Epidermal melanocyte (primary cell): ENCODE results near the gene RASSF4.
"Not testable (repeated sequence)": the region's sequence is repeated elsewhere in the genome, so short reads cannot be mapped to it uniquely, and the experiment has no call there.

Source experiments
- DNase-seq: peaks from one replicate; pipeline ENCODE4 v3.0.0; 2011; ENCODE audit warnings: low spot score; ENCODE audit not compliant: insufficient read length

RASSF4 gene

DNA sequence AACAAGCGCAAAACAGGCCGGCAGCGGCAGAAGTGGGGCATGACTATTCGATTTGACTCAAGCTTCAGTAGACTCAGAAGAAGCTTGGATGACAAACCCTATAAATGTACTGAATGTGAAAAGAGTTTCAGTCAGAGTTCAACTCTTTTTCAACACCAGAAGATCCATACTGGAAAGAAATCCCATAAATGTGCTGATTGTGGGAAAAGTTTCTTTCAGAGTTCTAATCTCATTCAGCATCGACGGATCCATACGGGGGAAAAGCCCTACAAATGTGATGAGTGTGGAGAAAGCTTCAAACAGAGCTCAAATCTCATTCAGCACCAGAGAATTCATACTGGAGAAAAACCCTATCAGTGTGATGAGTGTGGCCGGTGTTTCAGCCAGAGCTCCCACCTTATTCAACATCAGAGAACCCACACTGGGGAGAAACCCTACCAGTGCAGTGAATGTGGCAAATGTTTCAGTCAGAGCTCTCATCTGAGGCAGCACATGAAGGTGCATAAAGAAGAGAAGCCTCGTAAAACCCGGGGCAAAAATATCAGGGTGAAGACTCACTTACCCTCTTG is 43.9 kb downstream of the RASSF4 start:
- no peak for DNase-seq

DNA sequence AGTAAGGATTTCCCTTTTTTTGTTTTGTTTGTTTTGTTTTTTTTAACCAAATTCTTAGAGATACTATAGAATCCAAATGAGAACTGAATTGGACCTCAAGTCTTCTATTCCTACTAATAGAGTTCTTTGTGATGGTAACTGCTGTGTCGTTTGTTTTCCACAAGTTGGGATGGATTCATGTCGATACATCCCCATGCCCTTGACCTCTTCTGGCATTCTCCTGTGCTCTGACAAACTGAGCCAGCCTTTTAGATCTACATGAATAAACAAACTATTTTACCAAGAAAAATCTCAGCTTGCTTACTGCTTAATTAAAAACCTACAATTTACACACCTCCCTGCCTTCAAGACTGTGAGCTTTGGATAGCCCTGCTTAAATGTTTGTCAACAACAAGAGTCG is 45.1 kb downstream of the RASSF4 start:
- no peak for DNase-seq

DNA sequence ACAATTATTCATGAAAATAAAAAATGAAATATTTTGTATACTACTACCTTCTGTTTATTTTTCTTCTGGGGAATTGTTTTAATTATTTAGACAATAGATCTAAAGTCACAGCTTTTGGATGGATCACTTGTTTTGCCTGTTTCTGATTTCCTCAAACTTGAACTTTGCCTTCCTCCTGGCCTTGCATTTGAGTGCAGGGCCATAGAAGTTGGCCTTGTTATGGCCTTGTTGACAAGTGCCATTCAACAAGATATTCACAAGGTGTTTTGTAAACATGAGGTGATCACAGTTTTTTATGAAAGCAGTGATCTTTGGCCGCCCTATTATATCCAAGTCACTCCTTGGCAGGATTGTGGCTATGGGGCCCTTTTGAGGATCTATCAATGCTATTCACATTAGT is 45.7 kb downstream of the RASSF4 start:
- no peak for DNase-seq

DNA sequence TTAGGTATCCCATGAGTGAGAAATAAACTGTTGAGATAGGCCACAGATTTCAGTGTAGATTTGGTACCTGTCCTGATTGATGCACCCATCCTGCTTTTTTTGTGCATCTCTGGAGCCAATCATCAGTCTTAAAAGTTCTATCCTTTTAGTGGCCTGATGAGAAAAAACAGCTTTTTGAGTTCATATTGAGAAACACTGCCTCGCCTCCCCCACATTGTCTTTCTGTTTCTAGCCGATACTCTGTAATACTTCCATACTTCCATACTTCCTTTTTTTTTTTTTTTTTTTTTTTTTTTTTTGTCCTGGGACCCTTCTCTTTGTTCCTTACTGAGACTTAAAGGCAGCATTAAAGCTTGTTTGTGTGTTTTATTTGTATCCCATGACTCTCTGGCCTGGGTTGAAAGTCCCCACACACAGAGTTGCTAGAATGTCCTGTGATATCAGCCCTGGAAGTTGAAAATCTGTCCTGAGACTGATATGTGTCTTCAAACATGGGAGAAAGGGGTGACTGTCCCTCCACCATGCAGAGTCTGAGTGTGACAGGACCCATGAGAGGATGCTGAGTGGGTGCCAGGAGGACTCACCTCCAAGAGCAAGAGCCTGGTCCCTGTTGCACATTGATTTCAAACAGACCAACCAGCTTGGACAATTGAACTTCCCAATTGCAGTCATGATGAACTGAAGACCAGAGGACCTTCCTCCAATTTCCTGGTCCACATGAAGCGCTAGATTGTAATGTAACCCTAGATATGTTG is 46.9 kb downstream of the RASSF4 start:
- DNase-seq, result no peak

DNA sequence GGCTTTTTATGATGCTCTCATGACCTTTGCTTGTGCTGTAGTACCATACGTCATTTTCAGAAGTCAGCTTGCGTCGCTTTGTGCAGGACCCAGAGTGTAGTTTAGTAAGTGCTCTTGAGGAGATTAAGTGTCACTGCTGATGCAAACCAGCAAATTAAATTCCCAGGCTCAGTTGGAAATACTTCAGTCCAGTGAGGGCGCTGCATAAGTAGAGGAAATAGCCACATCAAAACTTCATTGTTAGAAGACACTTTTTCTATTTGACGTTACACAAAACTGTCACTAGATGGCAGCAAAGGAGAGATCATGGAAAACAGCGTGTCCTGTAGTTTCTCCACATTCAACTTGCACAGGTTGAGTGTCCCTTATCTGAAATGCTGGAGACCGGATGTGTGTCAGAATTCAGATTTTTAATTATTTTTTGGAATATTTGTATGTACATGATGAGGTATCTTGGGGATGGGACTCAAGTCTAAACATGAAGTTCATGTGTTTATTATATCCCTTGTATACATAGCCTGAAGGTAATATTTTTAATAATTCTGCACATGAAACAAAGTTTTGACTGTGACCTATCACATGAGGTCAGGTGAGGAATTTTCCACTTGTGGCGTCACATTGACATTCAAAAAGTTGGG is 49.0 kb downstream of the RASSF4 start:
- peak; percentile 79 for DNase-seq

DNA sequence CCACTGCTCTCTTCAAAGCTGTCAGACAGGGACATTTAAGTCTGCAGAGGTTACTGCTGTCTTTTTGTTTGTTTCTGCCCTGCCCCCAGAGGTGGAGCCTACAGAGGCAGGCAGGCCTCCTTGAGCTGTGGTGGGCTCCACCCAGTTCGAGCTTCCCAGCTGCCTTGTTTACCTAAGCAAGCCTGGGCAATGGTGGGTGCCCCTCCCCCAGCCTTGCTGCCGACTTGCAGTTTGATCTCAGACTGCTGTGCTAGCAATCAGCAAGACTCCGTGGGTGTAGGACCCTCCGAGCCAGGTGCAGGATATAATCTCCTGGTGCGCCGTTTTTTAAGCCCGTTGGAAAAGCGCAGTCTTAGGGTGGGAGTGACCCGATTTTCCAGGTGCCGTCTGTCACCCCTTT is 55.0 kb downstream of the RASSF4 start:
- DNase-seq, result not testable (repeated sequence)

DNA sequence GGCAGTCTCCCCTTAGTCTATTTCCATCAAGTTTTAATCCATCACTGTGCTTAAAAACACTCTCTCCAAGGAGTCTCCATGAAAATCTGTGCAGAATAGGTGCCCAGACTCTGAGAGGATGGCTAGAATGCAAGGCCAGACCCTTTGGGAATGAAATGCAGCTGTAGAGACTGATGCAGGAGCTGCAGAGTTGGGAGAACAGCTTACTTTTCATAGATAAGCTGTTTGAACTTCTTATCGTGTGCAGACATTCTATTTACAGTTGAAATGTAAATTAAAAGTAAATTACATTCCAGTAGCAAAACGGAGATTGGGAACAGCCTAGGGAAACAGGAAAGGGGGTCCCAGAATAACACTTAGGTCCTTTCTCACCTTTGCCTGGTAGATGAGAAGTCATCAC is 56.0 kb downstream of the RASSF4 start:
- no peak for DNase-seq

DNA sequence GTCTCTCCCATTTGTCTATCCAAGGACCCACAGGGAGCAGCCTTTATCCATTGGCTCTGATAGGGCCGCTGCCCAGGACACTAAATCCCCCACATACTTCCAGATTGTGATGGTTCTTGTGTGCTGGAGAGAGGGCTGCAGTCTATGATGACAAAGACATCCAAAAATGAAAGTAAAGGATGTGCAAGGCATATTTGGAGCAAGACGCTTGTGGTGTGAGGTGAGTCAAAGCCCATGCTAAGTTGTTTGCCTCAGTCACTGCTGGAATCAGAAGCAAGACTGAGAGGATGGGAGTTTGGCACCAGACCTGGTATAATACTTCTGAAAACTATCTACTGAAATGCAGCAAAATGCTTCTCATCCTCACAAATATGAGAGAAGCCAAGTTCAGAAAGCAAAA is 63.8 kb downstream of the RASSF4 start:
- DNase-seq, result no peak

DNA sequence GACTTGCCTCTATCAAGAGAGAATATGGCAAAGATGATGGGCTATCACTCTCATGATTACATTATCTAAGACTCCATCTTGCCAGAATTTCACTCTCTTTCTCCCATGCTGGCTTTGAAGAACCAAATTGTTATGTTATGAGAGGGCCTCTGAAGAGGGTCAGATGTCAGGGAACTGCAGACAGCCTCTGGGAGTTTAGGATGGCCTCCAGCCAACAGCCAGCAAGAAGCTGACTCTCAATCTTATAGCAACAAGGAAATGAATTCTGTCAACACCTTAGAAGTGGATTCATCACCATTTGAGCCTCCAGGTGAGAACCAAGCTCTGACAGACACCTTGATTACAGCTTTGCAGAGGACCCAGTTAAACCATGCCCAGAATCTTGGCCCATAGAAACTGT is 74.7 kb downstream of the RASSF4 start:
- no peak for DNase-seq

DNA sequence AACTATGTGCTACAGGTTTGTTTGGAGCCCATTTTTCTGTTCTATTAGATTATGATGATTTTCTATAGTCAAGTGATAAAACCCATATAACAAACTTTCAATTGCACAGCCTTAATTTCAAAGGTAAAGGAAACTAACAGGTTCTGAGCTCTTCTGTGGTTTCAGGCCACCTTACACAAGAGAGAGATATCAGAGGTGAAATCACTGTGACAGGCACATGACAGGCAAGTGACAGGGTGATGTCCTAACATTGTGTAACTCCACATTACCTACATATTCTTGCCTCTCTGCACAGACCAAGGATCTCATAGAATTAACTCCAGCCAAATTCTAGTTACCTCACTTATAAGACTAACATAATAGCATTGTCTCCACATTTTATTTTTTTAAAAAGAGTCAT is 76.1 kb downstream of the RASSF4 start:
- no peak for DNase-seq

DNA sequence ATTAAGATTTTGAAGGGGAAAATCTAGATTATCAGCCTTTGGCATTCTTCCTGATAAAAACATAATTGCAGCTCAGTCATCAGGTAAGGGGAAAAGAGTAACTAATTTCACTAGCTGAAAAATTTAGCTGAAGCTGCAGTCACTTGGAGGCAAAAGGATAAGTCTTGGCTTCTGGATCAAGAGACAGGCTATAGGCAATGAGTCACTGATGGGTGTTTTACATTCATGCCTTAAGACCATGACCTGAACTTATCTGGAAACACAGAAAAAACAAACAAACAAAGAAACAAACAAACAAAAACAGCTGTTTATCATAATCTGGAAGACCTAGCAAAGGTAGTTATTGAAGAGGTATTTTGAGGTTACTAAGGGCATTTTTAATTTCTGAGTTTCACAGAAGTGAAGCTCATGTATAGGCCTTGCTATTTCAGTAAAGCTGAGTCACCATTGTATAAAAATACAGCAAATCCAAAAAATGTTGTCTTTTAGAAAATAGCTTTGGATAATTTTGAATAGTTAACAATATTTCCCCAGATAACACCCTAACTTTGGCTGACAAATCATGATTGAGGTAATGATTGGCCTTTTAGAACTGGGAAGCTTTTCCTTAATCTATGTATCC is 81.4 kb downstream of the RASSF4 start:
- DNase-seq, result no peak

DNA sequence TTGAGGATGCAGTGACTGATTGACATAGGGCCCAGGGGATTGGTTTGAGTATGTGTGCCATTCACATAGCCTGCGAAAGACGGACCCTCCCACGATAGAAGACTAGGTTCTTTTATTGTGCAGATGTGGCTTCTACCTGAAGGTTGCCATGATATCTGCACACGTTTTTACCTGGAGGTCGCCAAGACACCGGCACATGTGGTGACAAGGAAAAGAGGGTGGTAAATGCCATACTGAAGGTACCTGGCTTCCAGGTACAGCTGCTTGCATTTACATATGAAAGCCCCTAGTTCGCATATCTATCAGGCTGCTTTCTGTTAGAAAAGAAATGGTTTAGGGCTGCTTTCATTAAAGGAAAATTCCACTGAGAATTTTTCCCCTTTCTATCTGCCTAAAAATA is 84.7 kb downstream of the RASSF4 start:
- no peak for DNase-seq
